Ectodermal cell (in vitro differentiated cells): ENCODE measurements around the gene PELI2.

ENCODE experiments used
- H3K27ac ChIP-seq: 2 replicates; pipeline ENCODE4 v1.7.0; 2013; ENCODE audit warnings: mild to moderate bottlenecking, low read depth, low read length; ENCODE audit not compliant: insufficient read depth, poor library complexity, severe bottlenecking
- H3K27me3 ChIP-seq: 2 replicates; pipeline ENCODE4 v1.7.0; 2013; ENCODE audit warnings: mild to moderate bottlenecking, low read length; ENCODE audit not compliant: insufficient read depth, control insufficient read depth, poor library complexity, severe bottlenecking
- H3K36me3 ChIP-seq: one replicate; pipeline ENCODE4 v1.7.0; 2013; ENCODE audit warnings: low read length; ENCODE audit not compliant: control insufficient read depth, insufficient read depth
- H3K4me1 ChIP-seq: one replicate; pipeline ENCODE4 v1.7.0; 2013; ENCODE audit warnings: low read length; ENCODE audit not compliant: control insufficient read depth, insufficient read depth
- H3K4me3 ChIP-seq: 2 replicates; pipeline ENCODE4 v1.7.0; 2013; ENCODE audit warnings: low read depth, low read length, control low read depth; ENCODE audit not compliant: insufficient read depth
- H3K9me3 ChIP-seq: 2 replicates; pipeline ENCODE4 v1.7.0; 2013; ENCODE audit warnings: mild to moderate bottlenecking, low read length, moderate library complexity; ENCODE audit not compliant: control insufficient read depth
- WGBS, 2 experiments: methylation state at CpG; one replicate each; pipeline ENCODE4 v1.1.7; 2013; ENCODE audit warnings: missing lambda C conversion rate in 2 of 2; 5-methylcytosine and 5-hydroxymethylcytosine counted together

Gene PELI2

DNA sequence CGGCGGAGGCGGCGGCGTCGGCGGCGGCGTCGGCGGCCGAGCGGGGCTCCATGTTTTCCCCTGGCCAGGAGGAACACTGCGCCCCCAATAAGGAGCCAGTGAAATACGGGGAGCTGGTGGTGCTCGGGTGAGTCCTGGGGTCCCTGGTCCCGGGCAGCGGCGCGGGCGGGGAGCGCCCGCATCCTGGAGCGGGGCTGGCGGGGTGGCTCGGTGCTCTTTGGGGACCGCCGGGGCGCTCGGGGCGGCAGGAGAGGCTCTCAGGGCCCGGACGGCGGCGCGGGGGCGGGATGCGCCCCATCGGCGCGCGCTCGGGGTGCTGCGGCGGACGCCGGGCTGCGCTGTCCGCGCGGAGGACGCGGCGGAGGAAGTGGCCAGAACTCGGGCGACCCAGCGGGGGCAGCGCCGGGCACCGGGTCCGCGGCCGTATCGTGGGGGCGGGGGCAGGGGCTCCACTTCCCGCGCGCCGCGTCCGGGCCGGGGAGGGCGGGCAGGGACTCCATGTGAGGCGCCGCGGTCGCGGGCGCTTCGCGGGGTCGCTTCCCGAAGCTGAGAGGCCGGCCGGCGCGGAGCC, 485 bp downstream of the PELI2 start:
- Histone ChIP-seq H3K27me3 (no peaks in the 10 kb centered on the region), H3K27ac (no peak overlapping the region)
- WGBS, 2 experiments: 0% methylated on average over 87 of the region's 87 CpGs

DNA sequence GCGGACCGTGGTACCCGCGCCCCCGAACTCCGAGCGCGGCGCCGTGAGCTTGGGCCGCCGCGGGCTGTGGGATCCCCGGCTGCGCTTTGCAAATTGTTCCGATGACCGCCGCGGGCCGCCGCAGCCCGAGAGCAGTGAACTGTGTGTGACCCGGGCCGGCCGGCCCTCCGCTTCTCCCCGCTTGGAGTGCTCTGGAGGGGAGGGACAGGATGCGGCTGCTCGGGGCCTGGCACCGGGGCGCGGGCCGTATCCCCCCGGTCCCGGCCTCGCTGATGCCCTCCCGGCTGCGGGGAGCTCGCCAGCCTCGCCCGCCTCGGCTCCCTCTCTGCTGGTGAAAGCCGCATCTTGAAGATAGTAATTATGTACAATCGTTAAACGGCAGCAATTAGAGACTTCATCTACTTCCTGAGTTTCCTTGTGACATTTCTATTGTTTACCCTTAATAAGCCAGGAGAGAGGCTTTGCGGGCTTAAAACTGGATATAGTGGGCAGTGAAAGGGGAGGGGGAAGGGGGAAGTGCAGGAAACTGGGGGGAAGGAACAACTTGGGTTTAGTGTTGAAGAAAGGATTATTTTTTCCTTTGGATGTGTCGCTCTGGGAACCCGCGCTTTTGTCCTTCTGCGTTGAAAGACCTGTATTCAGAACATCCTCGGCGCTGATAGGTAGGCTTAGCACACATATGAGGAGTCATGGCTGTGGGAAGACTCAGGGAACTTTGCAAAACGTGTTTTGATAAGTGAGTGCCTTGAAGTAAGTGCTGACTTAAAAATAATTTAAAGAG, 1.2 kb downstream of the PELI2 start:
- 0 to 1% methylated on average over 53 of the region's 53 CpGs for WGBS, 2 experiments
- no peaks in the 10 kb centered on the region for H3K36me3 ChIP-seq
- H3K27me3 ChIP-seq: no peaks in the 10 kb centered on the region
- H3K4me1 ChIP-seq: peaks cover 8% of the 10 kb centered on the region
- no peaks in the 10 kb centered on the region for H3K9me3 ChIP-seq
- no peak overlapping the region for H3K27ac ChIP-seq
- H3K4me3 ChIP-seq: peak overlapping the region; percentile 81

More for the DNA sequence above, 485 bp downstream of the PELI2 start:
- H3K36me3 ChIP-seq: no peaks in the 10 kb centered on the region
- H3K4me3 ChIP-seq: peak overlapping the region; percentile 81
- peaks cover 8% of the 10 kb centered on the region for H3K4me1 ChIP-seq
- no peaks in the 10 kb centered on the region for H3K9me3 ChIP-seq

DNA sequence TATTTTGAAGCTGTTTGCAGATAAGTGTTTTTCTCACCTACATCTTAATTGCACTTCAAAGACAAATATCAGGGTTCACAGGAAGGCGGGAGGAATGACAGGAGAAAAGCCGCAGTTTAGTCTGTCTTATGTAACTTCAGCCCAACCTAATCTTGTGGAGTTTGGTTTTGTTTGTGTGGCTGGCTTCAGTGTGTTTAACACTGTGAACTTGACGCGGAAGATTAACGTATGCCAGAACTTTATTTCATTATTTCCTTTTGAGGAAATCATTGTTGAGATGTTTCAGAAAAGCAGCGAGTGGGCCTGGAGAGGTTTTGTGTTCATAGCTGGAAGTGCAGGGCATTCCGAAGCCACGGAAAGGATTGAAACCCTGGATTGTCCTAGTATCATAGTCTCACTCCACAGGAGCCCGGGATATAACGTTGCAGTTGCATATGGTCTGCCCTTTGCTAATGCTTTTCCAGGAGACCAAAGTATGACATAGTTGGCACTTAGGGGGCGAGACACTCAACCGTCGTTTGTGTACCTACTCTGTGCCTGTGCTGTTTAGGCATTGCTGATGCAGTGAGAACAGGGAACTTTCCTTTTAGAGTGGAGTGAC, 2.0 kb downstream of the PELI2 start:
- Histone ChIP-seq H3K27ac (no peak overlapping the region), H3K27me3 (no peaks in the 10 kb centered on the region), H3K4me1 (peaks cover 8% of the 10 kb centered on the region), H3K4me3 (peak overlapping the region; percentile 81), H3K36me3 (no peaks in the 10 kb centered on the region), H3K9me3 (no peaks in the 10 kb centered on the region)
- WGBS, 2 experiments: 8 to 12% methylated on average over 13 of the region's 13 CpGs

DNA sequence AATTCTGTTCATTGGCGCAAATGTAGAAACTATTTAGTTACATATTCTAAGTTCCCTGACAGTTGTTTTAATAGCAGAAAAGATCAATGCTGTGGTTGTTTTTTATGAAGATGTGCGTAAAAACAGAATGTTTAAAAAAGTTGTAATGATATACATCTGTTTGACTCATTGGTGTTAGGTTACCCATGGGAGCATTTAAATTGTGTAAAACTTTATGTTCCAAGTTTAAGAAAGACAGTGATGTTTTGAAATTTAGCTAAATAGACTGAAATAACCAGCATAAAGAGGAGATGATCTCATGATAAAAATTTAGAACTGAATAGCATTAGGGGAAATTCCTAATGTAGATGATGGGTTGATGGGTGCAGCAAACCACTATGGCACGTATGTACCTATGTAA, 3.6 kb downstream of the PELI2 start:
- Histone ChIP-seq H3K27ac (no peak overlapping the region), H3K4me1 (peaks cover 19% of the 10 kb centered on the region), H3K36me3 (no peaks in the 10 kb centered on the region), H3K4me3 (no peak overlapping the region), H3K27me3 (no peaks in the 10 kb centered on the region), H3K9me3 (no peaks in the 10 kb centered on the region)
- 96 to 99% methylated on average over 2 to 3 of the region's 3 CpGs for WGBS, 2 experiments

DNA sequence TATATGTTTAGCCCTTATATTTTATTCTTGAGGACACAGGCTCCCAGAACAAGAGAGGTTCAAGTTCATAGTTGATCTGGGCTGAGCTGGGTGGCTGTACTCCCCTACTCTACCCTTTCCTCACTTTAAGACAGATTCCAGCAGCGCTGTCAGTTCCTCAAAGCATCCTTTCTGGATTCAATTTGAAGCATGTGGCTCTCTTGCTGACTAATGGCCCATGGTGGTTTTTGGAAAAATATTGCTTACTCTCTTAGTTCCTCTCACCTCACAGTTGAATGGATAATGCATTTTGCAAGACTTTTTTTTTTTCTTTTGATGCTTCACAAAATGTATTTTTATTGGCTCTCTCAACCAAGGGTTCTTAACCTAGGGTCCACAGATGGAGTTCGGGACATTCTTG, 4.1 kb downstream of the PELI2 start:
- no peak overlapping the region for H3K27ac ChIP-seq
- no peaks in the 10 kb centered on the region for H3K36me3 ChIP-seq
- H3K27me3 ChIP-seq: no peaks in the 10 kb centered on the region
- no peaks in the 10 kb centered on the region for H3K9me3 ChIP-seq
- H3K4me1 ChIP-seq: peaks cover 20% of the 10 kb centered on the region
- 86 to 100% methylated on average over 2 of the region's 2 CpGs for WGBS, 2 experiments
- no peak overlapping the region for H3K4me3 ChIP-seq

DNA sequence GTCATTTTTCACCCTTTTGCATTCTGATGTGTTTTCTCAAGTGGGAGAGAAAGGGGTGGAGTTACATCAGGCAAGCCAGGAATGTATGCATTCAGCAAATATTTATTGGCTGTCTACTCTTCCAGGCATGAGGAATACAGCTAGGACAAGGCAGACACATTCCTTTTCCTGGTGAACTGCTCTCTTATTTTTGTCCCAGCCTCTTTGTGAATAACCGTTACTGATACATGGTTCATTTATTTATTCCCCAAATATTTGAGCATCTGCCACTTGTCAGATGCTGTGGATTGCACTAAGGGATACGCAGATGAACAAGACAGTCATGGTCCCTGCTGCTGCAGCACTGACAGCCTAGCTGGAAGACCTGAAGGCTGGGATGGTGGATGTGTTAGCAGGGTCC, 6.1 kb downstream of the PELI2 start:
- Histone ChIP-seq H3K4me1 (peaks cover 22% of the 10 kb centered on the region), H3K27ac (no peak overlapping the region), H3K27me3 (no peaks in the 10 kb centered on the region), H3K9me3 (no peaks in the 10 kb centered on the region), H3K36me3 (no peaks in the 10 kb centered on the region), H3K4me3 (no peak overlapping the region)
- WGBS, 2 experiments: 95 to 98% methylated on average over 2 of the region's 2 CpGs

DNA sequence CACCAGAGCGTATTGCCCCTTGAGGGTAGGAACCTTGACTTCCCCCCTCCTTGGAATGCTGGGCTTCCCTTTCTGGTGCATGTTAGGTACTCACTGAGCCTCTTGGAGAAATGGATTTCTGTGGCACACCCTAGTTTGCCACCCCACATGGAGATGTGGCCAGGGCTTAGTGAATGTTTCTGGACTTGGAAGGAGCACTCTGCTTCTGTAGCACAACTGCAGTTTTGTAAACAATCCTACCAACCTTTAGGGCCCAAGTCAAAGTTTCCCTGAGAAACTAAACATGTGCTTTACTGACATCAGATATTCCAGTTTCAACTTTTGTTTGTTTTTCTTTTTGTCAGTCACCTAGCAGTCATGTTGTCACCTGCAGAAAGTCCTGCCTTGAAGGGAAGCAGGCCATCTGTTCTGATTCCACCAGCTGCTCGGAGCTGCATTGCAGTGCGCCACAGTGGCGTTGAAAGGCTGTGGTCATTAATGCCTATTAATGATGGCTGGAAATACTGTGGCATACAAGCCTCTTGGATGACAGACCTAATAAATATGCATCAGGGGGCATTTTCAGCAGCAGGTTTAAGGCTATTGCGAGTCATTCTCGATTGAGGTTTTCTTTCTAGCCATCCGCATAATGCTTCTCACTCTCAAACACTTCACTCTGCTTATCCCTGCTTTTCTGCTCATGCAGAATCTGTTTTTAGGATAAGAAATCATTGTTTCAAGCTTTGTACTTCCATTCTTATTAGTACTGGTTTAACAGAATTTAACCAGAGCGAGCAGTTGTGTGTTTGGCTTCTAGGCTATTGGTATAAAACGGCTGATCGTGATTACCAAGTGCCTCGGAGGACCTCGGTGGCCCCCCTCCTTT, 7.8 kb downstream of the PELI2 start:
- Histone ChIP-seq H3K27ac (no peak overlapping the region), H3K36me3 (no peaks in the 10 kb centered on the region)

DNA sequence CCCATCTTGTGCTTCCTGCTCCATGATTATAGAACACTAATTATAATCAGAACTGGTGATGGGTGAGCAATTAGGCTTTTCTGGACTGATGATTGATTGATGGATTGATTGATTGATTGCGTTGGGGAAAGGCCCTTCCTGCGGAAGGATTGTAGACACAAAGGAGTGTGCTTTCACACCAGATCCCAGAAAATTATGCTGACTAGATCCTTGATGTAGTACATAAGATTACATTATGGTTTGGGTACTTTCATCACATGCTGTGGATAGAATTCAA, 8.4 kb downstream of the PELI2 start:
- no peak overlapping the region for H3K4me3 ChIP-seq
- 88 to 92% methylated on average over 2 of the region's 2 CpGs for WGBS, 2 experiments
- H3K27ac ChIP-seq: no peak overlapping the region
- no peaks in the 10 kb centered on the region for H3K27me3 ChIP-seq
- no peaks in the 10 kb centered on the region for H3K9me3 ChIP-seq
- peaks cover 30% of the 10 kb centered on the region for H3K4me1 ChIP-seq
- H3K36me3 ChIP-seq: no peaks in the 10 kb centered on the region

More for the DNA sequence above, 7.8 kb downstream of the PELI2 start:
- WGBS, 2 experiments: 91 to 94% methylated on average over 12 of the region's 12 CpGs
- Histone ChIP-seq H3K9me3 (no peaks in the 10 kb centered on the region), H3K27me3 (no peaks in the 10 kb centered on the region), H3K4me1 (peaks cover 30% of the 10 kb centered on the region), H3K4me3 (no peak overlapping the region)

DNA sequence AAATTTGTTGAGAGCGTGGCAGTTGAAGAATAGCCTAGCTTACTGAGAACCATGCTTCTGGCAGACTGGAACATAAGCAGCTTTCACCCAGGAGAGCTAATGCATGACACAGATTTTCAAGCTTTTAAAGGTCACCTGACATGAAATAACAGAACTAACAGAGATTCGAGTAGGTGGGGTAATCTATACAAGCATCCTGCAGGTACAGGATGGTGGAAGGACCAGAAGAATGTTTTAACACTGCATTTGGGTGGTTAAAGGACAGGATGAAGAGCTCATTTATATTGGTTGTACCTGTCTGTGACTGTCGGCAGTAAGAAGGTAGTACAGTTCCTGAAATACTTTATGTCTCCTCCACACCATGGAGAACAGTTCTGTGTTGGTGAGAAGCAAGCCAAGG, 8.9 kb downstream of the PELI2 start:
- Histone ChIP-seq H3K4me3 (no peak overlapping the region), H3K9me3 (no peaks in the 10 kb centered on the region), H3K36me3 (no peaks in the 10 kb centered on the region), H3K27me3 (no peaks in the 10 kb centered on the region), H3K4me1 (peaks cover 36% of the 10 kb centered on the region), H3K27ac (no peak overlapping the region)
- 96% methylated on average over 3 of the region's 3 CpGs for WGBS, 2 experiments

DNA sequence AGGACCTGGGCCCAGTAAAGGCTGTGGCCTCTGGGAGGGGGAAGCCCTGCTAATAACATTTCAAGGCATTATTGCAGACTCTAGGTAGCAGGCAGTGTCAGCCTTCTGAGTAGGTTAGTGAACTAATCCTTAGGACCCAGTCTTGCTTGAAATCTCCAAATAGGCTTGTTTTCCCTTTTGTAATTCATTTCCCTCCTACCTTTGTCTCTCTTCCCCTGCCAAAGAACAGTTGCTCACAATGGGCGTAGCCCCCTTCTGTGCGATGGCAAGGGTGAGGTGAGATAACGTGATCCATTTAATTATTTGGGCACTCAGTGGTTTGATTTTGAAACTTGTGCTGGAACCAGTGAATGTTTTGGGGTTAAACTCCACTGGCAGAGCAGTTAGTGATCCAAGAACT, 10.9 kb downstream of the PELI2 start:
- Histone ChIP-seq H3K27me3 (no peaks in the 10 kb centered on the region), H3K27ac (no peak overlapping the region), H3K4me1 (peaks cover 42% of the 10 kb centered on the region), H3K36me3 (no peaks in the 10 kb centered on the region), H3K9me3 (no peaks in the 10 kb centered on the region), H3K4me3 (no peak overlapping the region)
- 17 to 46% methylated on average over 3 of the region's 3 CpGs for WGBS, 2 experiments
